HG02763 (cell line): ENCODE measurements around the gene LYZL1.
"Not testable (repeated sequence)": the region's sequence is repeated elsewhere in the genome, so short reads cannot be mapped to it uniquely, and the experiment has no call there.

Experiments used
- ATAC-seq: cut with Tn5 transposase; IDR thresholded peaks from one replicate; pipeline ENCODE4 v1.9.1; 2021; ENCODE audit warnings: mild to moderate bottlenecking, moderate library complexity; ENCODE audit not compliant: unreplicated experiment

Gene LYZL1

GRCh38 chr10:29259498-29259897, 29.4 kb upstream of the LYZL1 start:
- no peak for ATAC-seq

GRCh38 chr10:29263506-29263905, 25.4 kb upstream of the LYZL1 start:
- no peak for ATAC-seq

GRCh38 chr10:29265210-29265768, 23.6 kb upstream of the LYZL1 start:
- no peak for ATAC-seq

- no peak for ATAC-seq
Observed at GRCh38 chr10:29266641-29267040, 22.2 kb upstream of the LYZL1 start.

- ATAC-seq, result no peak
Observed at GRCh38 chr10:29268011-29268410, 20.9 kb upstream of the LYZL1 start.

- ATAC-seq, result no peak
Observed at GRCh38 chr10:29269486-29269885, 19.4 kb upstream of the LYZL1 start.

GRCh38 chr10:29270883-29271282, 18.0 kb upstream of the LYZL1 start:
- ATAC-seq, result no peak

GRCh38 chr10:29271877-29272276, 17.0 kb upstream of the LYZL1 start:
- ATAC-seq, result no peak

- no peak for ATAC-seq
Observed at GRCh38 chr10:29273478-29273877, 15.4 kb upstream of the LYZL1 start.

- no peak for ATAC-seq
Observed at GRCh38 chr10:29276251-29276850, 12.5 kb upstream of the LYZL1 start.

GRCh38 chr10:29277296-29277695, 11.6 kb upstream of the LYZL1 start:
- no peak for ATAC-seq

- ATAC-seq, result no peak
Observed at GRCh38 chr10:29279779-29280487, 8.9 kb upstream of the LYZL1 start.

- no peak for ATAC-seq
Observed at GRCh38 chr10:29280488-29280840, 8.4 kb upstream of the LYZL1 start.

GRCh38 chr10:29285624-29286051, 3.2 kb upstream of the LYZL1 start:
- peak; percentile 92 for ATAC-seq

- ATAC-seq, result no peak
Observed at GRCh38 chr10:29287635-29288034, 1.2 kb upstream of the LYZL1 start.

GRCh38 chr10:29291561-29291960, 2.7 kb downstream of the LYZL1 start:
- not testable (repeated sequence) for ATAC-seq

GRCh38 chr10:29292406-29292805, 3.5 kb downstream of the LYZL1 start:
- ATAC-seq, result not testable (repeated sequence)

GRCh38 chr10:29295813-29296212, 6.9 kb downstream of the LYZL1 start:
- no peak for ATAC-seq

GRCh38 chr10:29297678-29298077, 8.8 kb downstream of the LYZL1 start:
- ATAC-seq, result no peak

- no peak for ATAC-seq
Observed at GRCh38 chr10:29301359-29301910, 12.6 kb downstream of the LYZL1 start.

GRCh38 chr10:29302499-29302898, 13.6 kb downstream of the LYZL1 start:
- no peak for ATAC-seq
